GM12891 (cell line): ENCODE results near the gene CYBC1.

Experiments
- PAX5 ChIP-seq: IDR thresholded peaks from 2 replicates; pipeline ENCODE4 v1.6.1; 2011; ENCODE audit warnings: low read length, moderate library complexity, mild to moderate bottlenecking; ENCODE audit not compliant: insufficient read depth, severe bottlenecking
- POLR2A ChIP-seq: IDR thresholded peaks from 2 replicates; pipeline ENCODE4 v1.6.1; 2011; ENCODE audit warnings: low read depth, low read length, control low read depth
- POLR2AphosphoS5 ChIP-seq: IDR thresholded peaks from 2 replicates; pipeline ENCODE4 v1.6.1; 2011; ENCODE audit warnings: low read depth, low read length, control low read depth
- POU2F2 ChIP-seq: IDR thresholded peaks from 2 replicates; pipeline ENCODE4 v1.6.1; 2011; ENCODE audit warnings: low read depth, mild to moderate bottlenecking, control low read depth, low read length, moderate library complexity
- SPI1 ChIP-seq: IDR thresholded peaks from 2 replicates; pipeline ENCODE4 v1.6.1; 2011; ENCODE audit warnings: low read depth, low read length, control low read depth
- TAF1 ChIP-seq: IDR thresholded peaks from 2 replicates; pipeline ENCODE4 v1.6.1; 2011; ENCODE audit warnings: low read depth, low read length, control low read depth

- TF ChIP-seq POLR2A (no peak), POLR2AphosphoS5 (no peak), PAX5 (no peak), SPI1 (no peak), TAF1 (no peak), POU2F2 (no peak)
Observed at GRCh38 chr17:82407255-82407654, 43.3 kb downstream of the CYBC1 start.
